PC-9 (cell line): Measurements from ENCODE around the gene ANKRD36. TPM values are rescaled to one million over a fixed set of nuclear protein-coding genes. Genes with fewer than 3 reads are reported as not detected.
"Not testable (repeated sequence)": the region's sequence is repeated elsewhere in the genome, so short reads cannot be mapped to it uniquely, and the experiment has no call there.

ENCODE experiments used
- BruUV-seq: library from RNA; stranded (reverse); fragments of 400-500 nt; replicated peaks from 2 replicates; lab custom pipeline; 2021; lab: Mats Ljungman, UMichigan
- CTCF ChIA-PET: fragments of 300-600 bp; sonication (Branson Sonifier 250); formaldehyde crosslinking; loops from one replicate; lab custom pipeline; 2022; ENCODE audit warnings: antibody characterized with exemption; lab: Charles Lee
- POLR2A ChIA-PET: fragments of 300-600 bp; sonication (Branson Sonifier 250); formaldehyde crosslinking; loops from one replicate; lab custom pipeline; 2022; ENCODE audit warnings: antibody characterized with exemption; ENCODE audit not compliant: unreplicated experiment; lab: Charles Lee
- DNase-seq, 2 experiments: peaks; one replicate each; pipeline versions ENCODE4 v3.0.0 to v3.0.0-alpha.2; 2015 to 2022; ENCODE audit warnings: mixed read lengths in 1 of 2
- H2AFZ ChIP-seq: fragments of 200-600 bp; sonication (generic); 2 replicates; pipeline ENCODE4 v1.8.1; 2017; ENCODE audit warnings: antibody characterized with exemption
- H3F3A ChIP-seq: fragments of 200-600 bp; sonication (generic); 2 replicates; pipeline ENCODE4 v1.8.1; 2017; ENCODE audit warnings: antibody characterized with exemption, mild to moderate bottlenecking, low read depth; ENCODE audit not compliant: insufficient read depth
- H3K27ac ChIP-seq: fragments of 200-600 bp; sonication (generic); 2 replicates; pipeline ENCODE4 v1.6.1; 2016; ENCODE audit warnings: mixed run types
- H3K27me3 ChIP-seq: fragments of 200-600 bp; sonication (generic); 2 replicates; pipeline ENCODE4 v1.6.1; 2016; ENCODE audit warnings: low read depth, mixed run types; ENCODE audit not compliant: insufficient read depth
- H3K36me3 ChIP-seq: fragments of 200-600 bp; sonication (generic); 2 replicates; pipeline ENCODE4 v1.6.1; 2016; ENCODE audit warnings: low read depth, mixed run types
- H3K4me1 ChIP-seq: fragments of 200-600 bp; sonication (generic); replicated peaks from 2 replicates; pipeline ENCODE4 v1.6.1; 2016; ENCODE audit warnings: mixed run types; ENCODE audit not compliant: insufficient read depth
- H3K4me2 ChIP-seq: fragments of 200-600 bp; sonication (generic); 2 replicates; pipeline ENCODE4 v1.6.1; 2017; ENCODE audit warnings: mixed run types
- H3K4me3 ChIP-seq: fragments of 200-600 bp; sonication (generic); 2 replicates; pipeline ENCODE4 v1.6.1; 2016; ENCODE audit warnings: mixed run types
- H3K79me2 ChIP-seq: fragments of 200-600 bp; sonication (generic); 2 replicates; pipeline ENCODE4 v1.6.1; 2017; ENCODE audit warnings: low read depth, mixed run types
- H3K9me2 ChIP-seq: fragments of 200-600 bp; sonication (generic); 2 replicates; pipeline ENCODE4 v1.8.1; 2017; ENCODE audit warnings: mild to moderate bottlenecking; ENCODE audit not compliant: insufficient read depth
- H3K9me3 ChIP-seq: fragments of 200-600 bp; sonication (generic); 2 replicates; pipeline ENCODE4 v1.8.1; 2016; ENCODE audit warnings: low read depth; ENCODE audit not compliant: insufficient read depth
- H4K20me1 ChIP-seq: fragments of 200-600 bp; sonication (generic); 2 replicates; pipeline ENCODE4 v1.8.1; 2017; ENCODE audit not compliant: insufficient read depth
- EZH2 ChIP-seq: fragments of 200-600 bp; sonication (generic); IDR thresholded peaks from 2 replicates; pipeline ENCODE4 v1.8.0; 2017; ENCODE audit warnings: antibody characterized with exemption, low read depth
- intact Hi-C: fragments of 100-400 bp; cut with micrococcal nuclease; formaldehyde crosslinking; loops from one replicate; pipeline ENCODE4 v1.10.0; 2022; ENCODE audit not compliant: unreplicated experiment
- total RNA-seq: library from RNA; stranded (reverse); gene quantifications from 2 replicates; pipeline ENCODE4 v1.2.3, GENCODE V29; 2021
- TF ChIP-seq, protein P1 (sequence below): fragments of 200-600 bp; sonication (generic); conservative IDR thresholded peaks from 2 replicates; pipeline ENCODE4 v1.6.1; 2017; ENCODE audit warnings: mixed run types, antibody characterized with exemption, mild to moderate bottlenecking, moderate library complexity

Gene ANKRD36
- total RNA-seq, 1 experiment from 2014 or later = 26.9 TPM

DNA sequence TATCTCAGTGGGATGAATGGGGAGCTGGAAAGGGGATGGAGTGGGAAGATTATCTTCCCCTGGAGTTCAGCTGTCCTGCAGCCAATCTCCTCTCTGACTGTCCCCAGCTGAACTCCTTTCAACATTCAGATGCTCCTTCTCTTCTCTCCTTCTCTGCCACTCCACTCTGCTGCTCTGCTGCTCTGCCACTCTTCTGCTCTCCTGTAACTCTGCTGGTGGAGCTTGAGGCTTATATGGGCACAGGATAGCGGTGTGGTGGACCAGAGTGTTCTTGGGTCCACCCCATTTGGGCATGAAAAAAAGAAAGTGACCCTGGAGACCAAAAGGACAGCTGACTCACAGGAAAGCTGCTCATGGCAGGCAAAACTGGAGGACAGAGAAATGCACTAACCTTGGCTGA, 44.9 kb upstream of the ANKRD36 start:
- H3K4me2 ChIP-seq = no peak overlapping the region
- no peaks in the 10 kb centered on the region for H3K36me3 ChIP-seq
- no TSS peak for BruUV-seq
- ChIA-PET POLR2A (no interaction called here), CTCF (no interaction called here)
- no peak overlapping the region for H3K27ac ChIP-seq
- H3K4me1 ChIP-seq = no peaks in the 10 kb centered on the region
- no peak overlapping the region for H2AFZ ChIP-seq
- H3K27me3 ChIP-seq = peaks cover 41% of the 10 kb centered on the region
- H3K9me3 ChIP-seq = no peaks in the 10 kb centered on the region; the same call in 1 of the 2 replicates
- H4K20me1 ChIP-seq = no peaks in the 10 kb centered on the region
- DNase-seq = no peak
- no peak overlapping the region for H3K4me3 ChIP-seq
- H3K9me2 ChIP-seq = no peaks in the 10 kb centered on the region
- no peaks in the 10 kb centered on the region for H3K79me2 ChIP-seq
- TF ChIP-seq, protein P1, sequence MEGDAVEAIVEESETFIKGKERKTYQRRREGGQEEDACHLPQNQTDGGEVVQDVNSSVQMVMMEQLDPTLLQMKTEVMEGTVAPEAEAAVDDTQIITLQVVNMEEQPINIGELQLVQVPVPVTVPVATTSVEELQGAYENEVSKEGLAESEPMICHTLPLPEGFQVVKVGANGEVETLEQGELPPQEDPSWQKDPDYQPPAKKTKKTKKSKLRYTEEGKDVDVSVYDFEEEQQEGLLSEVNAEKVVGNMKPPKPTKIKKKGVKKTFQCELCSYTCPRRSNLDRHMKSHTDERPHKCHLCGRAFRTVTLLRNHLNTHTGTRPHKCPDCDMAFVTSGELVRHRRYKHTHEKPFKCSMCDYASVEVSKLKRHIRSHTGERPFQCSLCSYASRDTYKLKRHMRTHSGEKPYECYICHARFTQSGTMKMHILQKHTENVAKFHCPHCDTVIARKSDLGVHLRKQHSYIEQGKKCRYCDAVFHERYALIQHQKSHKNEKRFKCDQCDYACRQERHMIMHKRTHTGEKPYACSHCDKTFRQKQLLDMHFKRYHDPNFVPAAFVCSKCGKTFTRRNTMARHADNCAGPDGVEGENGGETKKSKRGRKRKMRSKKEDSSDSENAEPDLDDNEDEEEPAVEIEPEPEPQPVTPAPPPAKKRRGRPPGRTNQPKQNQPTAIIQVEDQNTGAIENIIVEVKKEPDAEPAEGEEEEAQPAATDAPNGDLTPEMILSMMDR = no peak
- TF ChIP-seq EZH2 = no peak
- no peaks in the 10 kb centered on the region for H3F3A ChIP-seq
- intact Hi-C loops = no loop called here

DNA sequence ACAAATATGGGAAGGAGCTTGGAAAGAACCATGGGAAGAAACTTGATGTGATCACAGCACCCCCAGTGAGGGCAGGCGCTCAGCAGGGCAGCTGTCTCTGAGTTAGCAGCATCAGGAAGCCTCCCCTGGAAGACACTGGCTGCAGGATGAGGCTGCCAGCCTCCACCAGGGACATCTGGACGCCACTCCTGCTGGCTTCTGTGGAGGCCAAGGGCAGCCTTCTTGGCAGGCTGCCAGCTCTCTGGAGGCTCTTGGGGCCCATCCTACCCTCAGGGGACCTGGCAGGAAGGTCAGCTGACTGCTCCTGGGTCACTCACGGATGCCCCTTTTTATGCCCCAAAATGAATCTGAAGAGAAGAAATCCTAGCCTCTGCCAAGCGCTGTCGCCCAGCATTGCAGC, 44.2 kb upstream of the ANKRD36 start:
- intact Hi-C loops, H3K36me3 ChIP-seq, H4K20me1 ChIP-seq, H3K79me2 ChIP-seq, H3F3A ChIP-seq, H3K4me3 ChIP-seq, H3K9me3 ChIP-seq, BruUV-seq, H3K4me2 ChIP-seq, H3K27ac ChIP-seq, POLR2A ChIA-PET, H2AFZ ChIP-seq, DNase-seq, H3K9me2 ChIP-seq, CTCF ChIA-PET, H3K4me1 ChIP-seq: not testable (repeated sequence)
- H3K27me3 ChIP-seq = peaks cover 41% of the 10 kb centered on the region

DNA sequence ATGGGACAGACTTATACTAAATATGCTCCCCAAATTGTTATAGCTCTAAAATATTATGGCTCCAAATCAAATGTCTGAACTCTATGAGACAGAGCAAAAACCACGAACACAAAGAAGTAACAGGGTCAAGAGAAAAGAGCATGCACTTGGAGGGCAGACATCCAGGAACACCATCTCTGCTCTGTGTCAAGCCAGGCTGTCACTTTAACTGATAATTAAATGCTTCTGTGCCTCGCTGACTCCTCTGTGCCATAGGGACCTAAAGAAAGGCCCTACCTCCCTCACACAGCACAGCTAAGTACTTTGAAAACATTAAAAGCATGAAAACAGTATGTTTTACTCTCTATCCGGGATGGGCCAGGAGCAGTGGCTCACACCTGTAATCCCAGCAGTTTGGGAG, 42.0 kb upstream of the ANKRD36 start:
- H3K79me2 ChIP-seq, DNase-seq, POLR2A ChIA-PET, H3K9me2 ChIP-seq, H3K4me3 ChIP-seq, H3K27ac ChIP-seq, H3F3A ChIP-seq, H3K9me3 ChIP-seq, intact Hi-C loops, H3K4me1 ChIP-seq, H3K36me3 ChIP-seq, H4K20me1 ChIP-seq, H2AFZ ChIP-seq, H3K4me2 ChIP-seq, BruUV-seq, CTCF ChIA-PET: not testable (repeated sequence)
- H3K27me3 ChIP-seq = peaks cover 43% of the 10 kb centered on the region

DNA sequence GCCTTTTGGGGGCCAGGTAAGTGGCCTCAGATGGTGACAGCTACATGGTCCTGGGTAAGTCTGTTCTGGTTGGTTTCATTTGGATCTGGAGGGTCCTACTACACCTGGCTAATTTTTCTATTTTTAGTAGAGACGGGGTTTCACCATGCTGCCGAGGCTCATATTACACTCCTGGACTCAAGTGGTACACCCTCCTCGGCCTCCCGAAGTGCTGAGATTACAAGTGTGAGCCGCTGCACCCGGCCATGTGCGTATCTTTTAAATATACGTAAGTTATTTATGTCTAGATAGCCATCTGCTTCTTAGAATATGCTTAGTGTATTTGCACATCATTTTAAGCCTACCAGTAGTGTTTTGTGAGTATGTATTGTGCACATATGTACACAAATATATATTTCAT, 35.7 kb upstream of the ANKRD36 start:
- peaks cover 13% of the 10 kb centered on the region; the same call in 1 of the 2 replicates for H3K27me3 ChIP-seq
- H2AFZ ChIP-seq, H3K4me1 ChIP-seq, H4K20me1 ChIP-seq, H3F3A ChIP-seq, H3K36me3 ChIP-seq, DNase-seq, H3K27ac ChIP-seq, H3K9me3 ChIP-seq, H3K4me3 ChIP-seq, H3K4me2 ChIP-seq, CTCF ChIA-PET, BruUV-seq, H3K9me2 ChIP-seq, POLR2A ChIA-PET, H3K79me2 ChIP-seq, intact Hi-C loops: not testable (repeated sequence)

DNA sequence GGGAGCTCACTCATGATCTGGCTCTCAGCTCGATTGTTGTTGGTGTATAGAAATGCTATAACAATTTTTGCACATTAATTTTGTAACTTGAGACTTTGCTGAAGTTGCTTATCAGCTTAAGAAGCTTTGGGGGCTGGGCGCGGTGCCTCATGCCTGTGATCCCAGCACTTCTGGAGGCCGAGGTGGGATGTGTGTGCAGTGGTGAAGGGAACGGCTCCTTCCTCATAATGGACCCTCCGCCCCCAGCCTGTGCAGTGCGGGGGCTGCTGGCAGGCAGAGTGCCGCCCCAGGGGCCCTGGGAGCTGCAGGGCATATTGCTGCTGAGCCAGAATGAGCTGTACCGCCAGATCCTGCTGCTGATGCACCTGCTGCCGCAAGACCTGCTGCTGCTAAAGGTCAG, 32.1 kb upstream of the ANKRD36 start:
- H3K4me3 ChIP-seq, H3K4me2 ChIP-seq, H2AFZ ChIP-seq, H4K20me1 ChIP-seq, H3K4me1 ChIP-seq, H3K79me2 ChIP-seq, H3K27ac ChIP-seq, H3F3A ChIP-seq, intact Hi-C loops, CTCF ChIA-PET, H3K9me3 ChIP-seq, POLR2A ChIA-PET, H3K27me3 ChIP-seq, H3K9me2 ChIP-seq, BruUV-seq, DNase-seq, H3K36me3 ChIP-seq: not testable (repeated sequence)

DNA sequence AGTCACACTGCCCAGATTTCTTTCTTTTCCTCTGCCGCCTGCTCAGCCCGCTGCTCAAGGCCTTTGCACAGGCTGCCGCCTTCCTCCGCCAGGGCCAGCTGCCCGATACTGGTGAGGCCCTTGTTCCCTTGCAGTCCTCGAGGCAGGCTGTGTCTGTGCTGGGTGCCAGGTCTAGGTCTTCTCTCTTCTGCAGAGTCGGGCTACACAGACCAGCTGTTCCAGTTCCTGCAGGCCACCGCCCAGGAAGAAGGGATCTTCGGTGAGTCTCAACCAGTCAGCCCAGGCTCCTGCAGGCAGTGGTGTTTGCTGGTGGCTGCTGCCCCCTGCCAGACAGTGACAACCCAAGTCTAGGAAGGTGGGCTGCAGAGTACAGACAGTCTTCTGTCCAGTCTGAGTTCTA, 30.7 kb upstream of the ANKRD36 start:
- H3K4me1 ChIP-seq, H3K27me3 ChIP-seq, H2AFZ ChIP-seq, H3K4me2 ChIP-seq, H3K9me3 ChIP-seq, H3K79me2 ChIP-seq, H4K20me1 ChIP-seq, POLR2A ChIA-PET, H3K9me2 ChIP-seq, H3K4me3 ChIP-seq, CTCF ChIA-PET, intact Hi-C loops, BruUV-seq, H3F3A ChIP-seq, H3K27ac ChIP-seq, H3K36me3 ChIP-seq: not testable (repeated sequence)
- peak in 1 of 2 experiments; percentile 16 for DNase-seq

DNA sequence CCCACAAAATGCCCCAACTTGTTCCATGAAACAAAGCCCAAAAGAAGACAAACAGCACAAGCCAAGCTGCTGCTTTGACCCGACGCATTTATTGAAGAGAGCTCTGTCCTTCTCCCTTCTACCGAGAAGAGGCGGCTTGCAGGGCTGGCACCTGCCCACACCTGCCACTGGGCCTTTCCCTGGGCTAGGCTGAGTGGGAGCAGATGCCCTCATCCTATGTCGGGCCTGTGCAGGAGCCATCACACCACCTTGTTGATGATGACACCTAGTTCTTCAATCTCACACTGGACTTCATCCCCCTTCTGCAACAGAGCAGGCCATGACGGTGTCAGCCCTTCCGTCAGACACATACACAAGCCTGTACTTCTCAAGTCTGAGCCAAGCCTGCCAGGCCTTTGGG, 29.4 kb upstream of the ANKRD36 start:
- H3K27me3 ChIP-seq, H3K79me2 ChIP-seq, H3K4me3 ChIP-seq, H3K4me1 ChIP-seq, POLR2A ChIA-PET, H3K36me3 ChIP-seq, H3F3A ChIP-seq, intact Hi-C loops, H3K27ac ChIP-seq, H3K9me3 ChIP-seq, H3K4me2 ChIP-seq, H2AFZ ChIP-seq, BruUV-seq, H3K9me2 ChIP-seq, DNase-seq, H4K20me1 ChIP-seq: not testable (repeated sequence)
- CTCF ChIA-PET = interaction anchor here (0.6 kb wide), 1 partner anchor 1798 kb away, joined by 3 read pairs; no protein-coding TSS in a partner anchor
